Measurements from ENCODE around the gene DPH1. TPM values are rescaled to one million over a fixed set of nuclear protein-coding genes. Genes with fewer than 3 reads are reported as not detected.
A peak's percentile ranks its signal among the peaks of the same experiment; 100 is the strongest.

The DPH1 gene
- total and polyA plus RNA-seq, 8 donors: 21.8 to 74.4 (median 32.2) TPM

GRCh38 chr17:2086306-2086705 lies 56.4 kb downstream of the DPH1 start:
- peaks cover 0 to 6% (median 0%) of the 10 kb centered on the region in 3 donors for H3K36me3 ChIP-seq
- no peak overlapping the region for H3K27ac ChIP-seq
- no peak for FAIRE-seq
- ATAC-seq: no peak
- H3K4me1 ChIP-seq: peaks cover 0 to 23% (median 3%) of the 10 kb centered on the region in 3 donors
- H3K4me3 ChIP-seq: no peak overlapping the region
- no peak for TF ChIP-seq CTCF (IDR thresholded peaks at IDR 0.05)
- DNase-seq: no peak
- H3K27me3 ChIP-seq: no peaks in the 10 kb centered on the region
- 74 to 83% methylated on average over 3 of the region's 3 CpGs for WGBS, 2 donors
- intact Hi-C loops (cut with DNase I): no loop called here
- no peaks in the 10 kb centered on the region for H3K9me3 ChIP-seq

GRCh38 chr17:2087597-2088211 lies 57.8 kb downstream of the DPH1 start:
- H3K4me3 ChIP-seq: no peak overlapping the region
- WGBS, 2 donors: 81% methylated on average over 10 of the region's 10 CpGs
- H3K27me3 ChIP-seq: no peaks in the 10 kb centered on the region
- DNase-seq (no peak), ATAC-seq (peak in 2 of 4 donors; percentile 10 to 20), FAIRE-seq (no peak)
- peak overlapping the region in 1 of 4 donors; percentile 45 for H3K27ac ChIP-seq
- TF ChIP-seq CTCF (IDR thresholded peaks at IDR 0.05): no peak
- no peaks in the 10 kb centered on the region for H3K36me3 ChIP-seq
- no peaks in the 10 kb centered on the region for H3K9me3 ChIP-seq
- intact Hi-C loops (cut with DNase I): no loop called here
- H3K4me1 ChIP-seq: peaks cover 0 to 23% (median 3%) of the 10 kb centered on the region in 3 donors

DNA sequence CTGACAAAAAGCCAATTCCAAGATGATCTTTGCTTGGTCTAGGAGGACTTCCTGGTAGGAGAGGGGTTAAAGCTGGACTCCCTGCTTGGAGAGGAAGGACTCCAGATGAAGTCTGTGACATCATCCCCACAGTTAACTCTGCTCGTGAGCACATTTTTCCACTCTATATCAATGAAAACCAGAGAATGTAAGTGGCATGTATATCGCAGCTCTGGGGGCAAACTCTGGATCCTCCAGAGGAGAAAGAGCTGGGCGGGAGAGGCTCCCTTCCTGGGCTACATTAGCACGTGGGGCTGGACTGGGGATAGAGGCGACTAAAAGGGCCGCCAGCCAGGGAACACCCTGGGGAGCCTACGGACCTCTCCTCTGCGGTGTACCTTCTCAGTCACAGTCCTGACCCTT lies 59.1 kb downstream of the DPH1 start:
- intact Hi-C loops (cut with DNase I): no loop called here
- TF ChIP-seq CTCF (IDR thresholded peaks at IDR 0.05): no peak
- ATAC-seq (no peak), FAIRE-seq (no peak), DNase-seq (no peak)
- Histone ChIP-seq H3K4me1 (peaks cover under 1 to 26% (median 6%) of the 10 kb centered on the region in 3 donors), H3K9me3 (no peaks in the 10 kb centered on the region), H3K27ac (peak overlapping the region in 2 of 4 donors; percentile 42 to 45), H3K27me3 (no peaks in the 10 kb centered on the region), H3K36me3 (no peaks in the 10 kb centered on the region), H3K4me3 (peak overlapping the region in 1 of 4 donors; percentile 20)
- 80 to 83% methylated on average over 8 of the region's 8 CpGs for WGBS, 2 donors

GRCh38 chr17:2090210-2090641 lies 60.3 kb downstream of the DPH1 start:
- H3K27me3 ChIP-seq: no peaks in the 10 kb centered on the region
- H3K9me3 ChIP-seq: no peaks in the 10 kb centered on the region
- no peaks in the 10 kb centered on the region for H3K36me3 ChIP-seq
- intact Hi-C loops (cut with DNase I): no loop called here
- DNase-seq (no peak), ATAC-seq (no peak), FAIRE-seq (no peak)
- H3K4me1 ChIP-seq: peaks cover 5 to 28% (median 6%) of the 10 kb centered on the region in 3 donors
- no peak for TF ChIP-seq CTCF (IDR thresholded peaks at IDR 0.05)
- WGBS, 2 donors: 79 to 84% methylated on average over 9 of the region's 9 CpGs
- no peak overlapping the region for H3K4me3 ChIP-seq
- peak overlapping the region in 1 of 4 donors; percentile 42 for H3K27ac ChIP-seq

- Histone ChIP-seq H3K27me3 (no peaks in the 10 kb centered on the region), H3K27ac (no peak overlapping the region), H3K36me3 (no peaks in the 10 kb centered on the region), H3K9me3 (no peaks in the 10 kb centered on the region), H3K4me3 (no peak overlapping the region), H3K4me1 (peaks cover 6 to 29% (median 6%) of the 10 kb centered on the region in 3 donors)
- DNase-seq: no peak
- intact Hi-C loops (cut with DNase I): no loop called here
- 81 to 83% methylated on average over 2 of the region's 2 CpGs for WGBS, 2 donors
- TF ChIP-seq CTCF (IDR thresholded peaks at IDR 0.05): no peak
- no peak for ATAC-seq
- no peak for FAIRE-seq
Measured at GRCh38 chr17:2090804-2091534, 61.0 kb downstream of the DPH1 start.

Data from pancreas (tissue), 10 donors.